ENCODE data around the gene EZH2.

- TF ChIP-seq RARB (CRISPR knock-in tag; IDR thresholded peaks at IDR 0.05) (no peak), OSR1 (CRISPR knock-in tag; IDR thresholded peaks at IDR 0.05) (no peak), CREB5 (CRISPR knock-in tag; IDR thresholded peaks at IDR 0.05; ENCODE audit: low read depth) (no peak), CSDC2 (CRISPR knock-in tag; IDR thresholded peaks at IDR 0.05) (no peak), ZFP3 (CRISPR knock-in tag; IDR thresholded peaks at IDR 0.05) (no peak)
Measured at GRCh38 chr7:148794476-148794875, 89.6 kb downstream of the EZH2 start.

Data from SK-N-SH treated with all-trans-retinoic acid at 6 μM for 48 hours (cell line).